Bronchial epithelial cell (primary cell): ENCODE data around the gene R3HDM1. TPM values are rescaled to one million over a fixed set of nuclear protein-coding genes. Genes with fewer than 3 reads are reported as not detected.

Source experiments
- DNase-seq: peaks from one replicate; pipeline ENCODE4 v3.0.0-alpha.2; 2010; ENCODE audit warnings: low read depth
- FAIRE-seq: peaks from 2 replicates; lab custom pipeline; 2011; peaks lifted over from hg19 to GRCh38; lab: Jason Lieb, UNC
- H3K27me3 ChIP-seq: 2 replicates; pipeline ENCODE4 v1.5.1; 2011; ENCODE audit warnings: low read length; ENCODE audit not compliant: control insufficient read depth, insufficient read depth
- H3K36me3 ChIP-seq: 2 replicates; pipeline ENCODE4 v1.5.1; 2011; ENCODE audit warnings: low read length; ENCODE audit not compliant: control insufficient read depth, insufficient read depth
- H3K4me3 ChIP-seq: 2 replicates; pipeline ENCODE4 v1.5.1; 2011; ENCODE audit warnings: mild to moderate bottlenecking, low read depth, low read length, control low read depth
- CTCF ChIP-seq: IDR thresholded peaks from 2 replicates; pipeline ENCODE4 v1.5.1; 2011; ENCODE audit warnings: mild to moderate bottlenecking, moderate library complexity, low read length, control low read depth, inconsistent platforms; ENCODE audit not compliant: insufficient read depth, severe bottlenecking
- total RNA-seq: library from RNA; depleted of rRNA; stranded (reverse); fragments of >200 nt; gene quantifications from 2 replicates; pipeline ENCODE4 v1.2.1, GENCODE V29; 2014

The R3HDM1 gene
- total RNA-seq, 1 donor from 2014 or later = 3.7 TPM

DNA sequence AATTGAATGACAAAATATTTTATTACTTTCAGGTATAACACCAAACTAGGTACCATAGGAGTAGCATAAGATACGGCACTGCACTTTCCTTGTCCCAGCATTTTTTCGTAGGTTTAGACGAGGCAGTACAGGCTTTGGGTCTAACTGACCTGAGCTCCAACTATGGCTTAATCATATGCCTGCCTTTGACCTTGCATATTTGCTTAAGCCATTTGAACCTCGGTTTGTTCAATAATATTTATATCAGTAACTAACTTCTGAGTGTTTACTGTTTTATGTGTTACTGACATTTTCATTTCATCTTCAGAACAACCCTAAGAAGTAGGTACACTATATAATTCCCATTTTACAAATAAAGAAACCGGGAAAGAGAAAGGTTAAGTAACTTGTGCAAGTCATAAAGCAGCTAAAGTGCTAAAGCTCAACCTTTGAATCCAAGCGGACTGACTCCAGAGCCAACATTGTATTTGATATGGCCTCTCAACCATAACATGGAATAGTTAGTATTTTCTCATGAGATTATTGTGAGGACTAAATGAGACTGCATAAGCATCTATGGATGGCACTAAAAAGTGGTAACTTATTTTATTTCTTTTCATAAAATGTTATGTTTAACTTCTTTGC is 104.0 kb downstream of the R3HDM1 start:
- Histone ChIP-seq H3K36me3 (peaks cover 1% of the 10 kb centered on the region), H3K4me3 (no peak overlapping the region), H3K27me3 (no peaks in the 10 kb centered on the region)
- no peak for DNase-seq
- TF ChIP-seq CTCF = no peak
- no peak for FAIRE-seq

DNA sequence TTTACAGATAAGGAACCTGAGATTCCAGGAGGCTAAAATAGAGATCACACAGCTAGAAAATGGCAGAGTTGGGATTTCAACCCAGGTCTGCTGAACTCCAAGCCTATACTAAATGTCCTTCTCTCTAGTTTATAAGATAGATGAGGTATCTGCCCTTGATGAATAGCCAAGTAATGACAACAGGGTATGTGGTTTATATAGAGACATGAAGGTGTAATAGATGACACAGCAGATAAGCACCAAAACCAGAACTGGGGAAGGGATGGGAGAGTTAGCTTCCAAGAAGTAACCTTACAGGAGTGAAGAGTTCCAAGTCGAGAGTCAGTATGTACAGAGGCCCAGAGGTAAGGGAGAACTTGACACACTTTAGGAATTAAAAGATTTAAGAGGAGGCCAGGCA is 105.7 kb downstream of the R3HDM1 start:
- H3K36me3 ChIP-seq = peaks cover 2% of the 10 kb centered on the region

GRCh38 chr2:135637456-135638087 is 106.3 kb downstream of the R3HDM1 start:
- peaks cover 2% of the 10 kb centered on the region for H3K36me3 ChIP-seq

More for the DNA sequence above, 105.7 kb downstream of the R3HDM1 start:
- TF ChIP-seq CTCF = no peak
- Histone ChIP-seq H3K4me3 (no peak overlapping the region), H3K27me3 (no peaks in the 10 kb centered on the region)
- FAIRE-seq (no peak), DNase-seq (no peak)

GRCh38 chr2:135638825-135639224 is 107.5 kb downstream of the R3HDM1 start:
- FAIRE-seq (no peak), DNase-seq (no peak)
- no peak for TF ChIP-seq CTCF
- Histone ChIP-seq H3K27me3 (no peaks in the 10 kb centered on the region), H3K4me3 (no peak overlapping the region), H3K36me3 (peaks cover 2% of the 10 kb centered on the region)

More at GRCh38 chr2:135637456-135638087, 106.3 kb downstream of the R3HDM1 start:
- DNase-seq (no peak), FAIRE-seq (no peak)
- no peaks in the 10 kb centered on the region for H3K27me3 ChIP-seq
- no peak overlapping the region for H3K4me3 ChIP-seq
- TF ChIP-seq CTCF = no peak

GRCh38 chr2:135641156-135642068 is 110.1 kb downstream of the R3HDM1 start:
- no peak for DNase-seq
- no peak for TF ChIP-seq CTCF
- Histone ChIP-seq H3K27me3 (no peaks in the 10 kb centered on the region), H3K4me3 (no peak overlapping the region), H3K36me3 (peaks cover 3% of the 10 kb centered on the region)
- no peak for FAIRE-seq
